ENCODE data around the gene USP10.
A peak's percentile ranks its signal among the peaks of the same experiment; 100 is the strongest.

Gene USP10

DNA sequence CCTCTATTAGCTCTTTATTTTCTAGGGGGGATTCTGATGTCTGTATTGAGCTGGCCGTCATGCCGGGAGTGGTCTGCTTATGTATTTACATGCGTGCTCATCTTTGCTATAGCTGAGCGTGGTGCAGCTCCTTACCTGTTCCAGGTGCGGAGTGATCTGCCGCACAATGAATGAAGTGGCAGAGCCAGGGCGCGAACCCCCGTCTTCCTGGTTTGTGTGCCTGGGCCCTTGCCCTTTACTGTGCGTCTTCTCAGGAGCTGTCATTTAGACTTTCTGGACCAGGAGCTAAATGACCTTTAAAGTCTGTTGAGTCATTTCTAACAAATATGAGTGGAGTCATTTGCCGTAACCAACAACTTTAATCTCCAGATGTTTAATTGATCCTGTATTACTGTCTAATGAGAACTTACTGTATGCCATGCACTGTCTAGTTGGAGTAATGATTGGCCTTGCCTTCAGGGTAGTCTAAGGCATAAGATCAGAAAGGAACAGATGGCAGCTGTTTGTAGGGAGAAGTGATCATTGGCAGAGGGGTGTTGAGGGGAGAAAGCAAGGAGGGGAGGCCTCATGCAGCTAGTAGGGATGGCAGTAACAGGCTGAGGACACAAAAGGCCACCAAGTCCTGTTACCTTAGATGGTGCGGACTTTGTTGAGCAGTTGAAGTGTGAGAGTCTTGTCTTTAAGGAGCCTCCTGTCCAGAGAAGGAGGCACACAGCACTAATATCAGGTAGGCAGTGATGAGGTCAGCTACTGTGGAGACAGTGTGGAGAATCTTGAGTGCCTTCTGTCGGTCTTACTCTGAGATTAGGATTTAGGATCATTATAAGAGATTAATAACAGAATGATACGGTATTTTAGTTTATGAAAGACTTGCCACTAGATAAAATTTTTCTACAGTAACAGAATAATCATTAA, 53.9 kb downstream of the USP10 start:
- no peak for DNase-seq

DNA sequence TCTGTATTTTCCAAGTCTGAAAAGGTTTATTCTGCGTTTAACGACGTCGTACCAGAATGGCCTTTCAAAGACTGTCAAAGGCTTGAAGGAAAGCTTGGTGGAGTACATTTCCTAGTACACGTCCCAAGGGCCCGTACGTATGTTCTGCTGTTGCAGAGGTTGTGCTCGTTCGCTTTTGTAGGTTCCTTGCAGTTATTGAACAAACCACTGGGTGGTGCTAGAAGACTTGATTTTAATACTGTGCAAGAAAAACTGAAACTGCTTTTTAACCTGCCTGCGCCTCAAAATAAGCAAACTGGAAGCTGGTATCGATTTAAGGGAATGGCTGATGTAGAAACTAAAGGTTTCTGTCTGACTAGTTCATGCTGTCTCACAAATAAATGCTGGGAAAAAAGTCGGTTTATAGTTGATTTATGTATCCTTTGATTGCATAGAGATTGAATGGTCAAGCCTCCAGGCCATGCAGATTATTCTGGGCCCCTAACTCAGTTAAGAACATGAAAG, 54.6 kb downstream of the USP10 start:
- peak; percentile 88 for DNase-seq

DNA sequence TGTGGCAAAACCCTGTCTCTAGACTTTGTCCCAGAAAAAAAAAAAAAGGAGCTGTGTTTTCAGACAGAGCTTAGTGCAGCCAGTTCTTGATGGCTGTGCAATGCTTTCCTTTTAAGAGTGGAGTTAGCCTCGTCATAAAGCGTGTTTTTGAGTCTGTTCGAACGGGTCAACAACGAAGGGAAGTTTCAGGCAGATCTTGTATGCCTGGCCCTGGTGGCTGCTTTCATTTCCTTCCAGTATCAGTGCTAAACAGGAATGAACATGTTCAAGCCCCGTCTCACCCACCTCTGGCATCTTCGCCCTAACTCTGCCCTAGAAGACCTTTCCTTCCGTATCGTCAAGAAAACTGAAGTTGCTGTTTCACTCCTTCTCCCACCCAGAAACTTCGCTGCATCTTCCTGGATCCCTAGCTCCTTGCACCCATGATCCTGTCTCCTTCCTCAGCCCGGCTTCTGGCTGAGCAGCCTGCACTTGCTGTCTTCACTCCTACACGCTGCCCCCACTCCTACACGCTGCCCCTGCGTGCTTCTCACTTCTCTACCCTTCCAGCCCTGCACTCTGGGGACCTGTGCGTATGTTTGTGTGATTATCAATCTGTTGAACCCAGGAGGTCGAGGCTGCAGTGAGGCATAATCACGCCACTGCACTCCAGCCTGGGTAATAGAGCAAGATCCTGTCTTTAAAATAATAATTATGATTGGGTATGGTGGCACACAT, 55.3 kb downstream of the USP10 start:
- DNase-seq: no peak

GRCh38 chr16:84756830-84757229, 57.0 kb downstream of the USP10 start:
- DNase-seq: no peak

GRCh38 chr16:84758627-84759026, 58.8 kb downstream of the USP10 start:
- DNase-seq: no peak

DNA sequence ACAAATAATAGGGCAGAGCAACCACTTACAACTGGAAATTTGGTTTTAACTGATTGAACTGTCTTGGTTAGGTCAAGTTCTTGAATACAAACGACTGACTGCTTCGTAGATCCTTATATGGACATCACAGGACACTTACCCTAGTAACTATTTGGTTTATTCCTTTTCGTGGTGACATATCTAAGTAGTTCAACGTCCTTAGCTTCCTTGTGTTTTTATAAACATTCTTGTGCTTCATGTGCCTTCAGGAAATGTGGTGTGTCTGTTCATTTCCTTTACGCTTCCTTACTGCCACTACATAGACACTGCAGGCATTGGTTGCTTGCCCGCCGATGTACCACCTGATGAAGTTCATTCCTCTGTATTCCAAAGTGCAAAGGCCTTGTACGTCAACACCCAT, 59.3 kb downstream of the USP10 start:
- no peak for DNase-seq

GRCh38 chr16:84759906-84760305, 60.1 kb downstream of the USP10 start:
- DNase-seq: no peak

DNA sequence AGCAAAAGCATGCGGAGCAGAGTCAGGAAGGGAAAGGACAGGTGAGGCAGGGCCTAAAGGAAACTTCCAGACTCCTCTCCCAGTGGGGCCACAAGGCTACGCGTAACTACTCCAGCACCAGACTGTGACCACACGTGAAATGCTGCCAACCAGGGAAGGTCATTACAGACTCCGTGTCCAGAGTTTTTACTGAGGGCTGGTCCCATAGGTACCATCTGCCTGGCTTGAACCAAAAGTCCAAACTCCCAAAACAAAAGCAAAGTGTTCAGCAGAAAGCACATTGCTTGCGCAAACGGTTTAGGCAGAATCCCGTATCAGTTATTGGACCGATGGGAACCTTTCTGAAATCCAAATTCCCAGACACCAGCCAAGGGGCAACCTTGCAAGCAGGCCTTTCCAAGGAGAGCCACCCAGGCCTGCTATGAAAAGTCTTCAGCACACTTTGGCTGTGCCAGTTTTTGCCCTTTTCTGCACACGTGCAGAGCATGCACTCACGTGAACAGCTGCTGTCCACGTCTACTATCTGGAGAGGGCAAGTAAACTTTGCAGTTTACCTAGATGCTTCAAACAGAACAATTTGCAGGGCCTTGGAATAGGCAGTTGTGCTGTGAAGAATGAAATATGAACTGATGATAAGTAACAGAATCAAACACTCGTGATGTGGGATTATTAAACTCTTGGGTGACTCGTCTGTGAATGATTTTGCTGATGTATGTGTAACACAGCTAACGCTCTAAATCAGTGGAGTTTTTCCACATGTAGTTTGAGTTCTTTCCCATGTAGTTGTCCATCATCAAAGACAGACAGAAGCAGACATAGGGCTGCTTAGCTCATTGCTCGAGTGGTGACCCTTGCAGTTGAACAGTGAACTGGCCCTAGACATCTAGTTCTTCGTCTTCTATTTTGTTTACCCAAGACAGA, 61.9 kb downstream of the USP10 start:
- no peak for DNase-seq

GRCh38 chr16:84763164-84763563, 63.4 kb downstream of the USP10 start:
- no peak for DNase-seq

DNA sequence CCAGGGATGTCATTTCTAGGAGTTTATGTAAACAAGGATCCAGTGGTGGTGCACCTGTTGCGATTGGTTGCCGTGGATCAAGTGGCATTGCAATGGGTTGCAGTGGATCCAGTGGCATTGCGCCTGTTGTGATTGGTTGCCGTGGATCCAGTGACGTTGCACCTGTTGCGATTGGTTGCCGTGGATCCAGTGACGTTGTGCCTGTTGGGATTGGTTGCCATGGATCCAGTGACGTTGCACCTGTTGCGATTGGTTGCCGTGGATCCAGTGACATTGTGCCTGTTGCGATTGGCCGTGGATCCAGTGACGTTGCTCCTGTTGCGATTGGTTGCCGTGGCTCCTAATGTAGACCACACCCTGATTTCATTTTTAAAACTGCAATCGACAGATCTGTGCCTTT, 63.8 kb downstream of the USP10 start:
- DNase-seq: no peak

DNA sequence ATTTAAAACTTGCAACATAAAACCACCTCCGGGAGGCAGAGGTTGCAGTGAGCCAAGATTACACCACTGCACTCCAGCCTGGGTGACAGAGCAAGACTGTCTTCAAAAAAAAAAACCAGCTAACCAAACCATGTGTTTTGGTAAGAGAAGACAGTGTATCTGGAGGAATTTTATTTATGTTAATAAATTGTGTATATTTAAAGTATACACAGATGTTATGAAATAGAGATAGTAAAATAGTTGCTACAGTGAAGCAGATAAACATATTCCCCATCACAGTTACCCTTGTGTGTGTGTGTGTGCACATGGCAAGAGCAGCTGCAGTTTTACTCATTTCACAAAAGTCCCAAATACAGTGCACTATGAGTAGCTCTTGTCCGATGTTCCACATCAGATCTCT, 65.2 kb downstream of the USP10 start:
- no peak for DNase-seq

- no peak for DNase-seq
These were observed 66.1 kb downstream of the USP10 start for GRCh38 chr16:84765616-84766580.

GRCh38 chr16:84766978-84767773, 67.4 kb downstream of the USP10 start:
- no peak for DNase-seq

- no peak for DNase-seq
These were observed 68.4 kb downstream of the USP10 start for GRCh38 chr16:84768061-84768807.

DNA sequence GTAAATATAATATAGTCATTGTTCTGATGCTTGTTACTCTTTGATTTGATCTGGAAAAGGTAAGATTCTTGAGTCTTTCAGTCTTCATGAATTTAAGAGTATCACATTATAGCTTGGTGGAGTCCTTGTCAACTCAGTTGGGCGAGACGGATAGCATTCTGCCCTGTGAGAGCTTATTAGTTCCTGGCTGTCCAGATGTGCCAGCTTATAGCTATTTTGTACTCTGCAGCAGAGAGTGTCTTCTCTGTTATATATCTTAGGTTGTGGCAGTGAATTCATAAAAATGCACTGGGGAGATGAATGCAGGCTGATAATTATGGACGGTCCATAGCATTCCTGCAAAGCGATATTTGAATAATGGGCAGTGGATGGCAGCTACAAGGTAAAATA, 69.0 kb downstream of the USP10 start:
- no peak for DNase-seq

DNA sequence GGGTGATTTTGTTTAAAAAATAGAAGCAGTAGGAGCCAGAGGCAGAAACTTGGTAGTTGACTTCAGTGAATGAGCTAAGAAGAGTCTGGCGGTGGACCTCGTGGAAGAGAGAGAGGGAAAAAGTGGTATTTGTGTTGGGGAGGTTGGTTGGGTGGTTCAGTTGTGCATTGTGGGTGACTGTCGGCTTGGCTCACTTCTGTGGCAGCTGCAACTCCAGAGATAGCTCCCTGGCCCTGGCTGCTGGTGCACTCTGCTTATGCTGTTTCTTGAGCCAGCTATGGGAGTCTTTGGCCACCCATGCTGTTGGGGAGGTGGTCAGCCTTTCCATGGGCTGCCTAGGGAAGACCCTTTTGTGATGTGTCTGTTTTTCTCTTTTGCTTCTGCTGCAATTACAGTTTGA, 69.6 kb downstream of the USP10 start:
- no peak for DNase-seq

DNA sequence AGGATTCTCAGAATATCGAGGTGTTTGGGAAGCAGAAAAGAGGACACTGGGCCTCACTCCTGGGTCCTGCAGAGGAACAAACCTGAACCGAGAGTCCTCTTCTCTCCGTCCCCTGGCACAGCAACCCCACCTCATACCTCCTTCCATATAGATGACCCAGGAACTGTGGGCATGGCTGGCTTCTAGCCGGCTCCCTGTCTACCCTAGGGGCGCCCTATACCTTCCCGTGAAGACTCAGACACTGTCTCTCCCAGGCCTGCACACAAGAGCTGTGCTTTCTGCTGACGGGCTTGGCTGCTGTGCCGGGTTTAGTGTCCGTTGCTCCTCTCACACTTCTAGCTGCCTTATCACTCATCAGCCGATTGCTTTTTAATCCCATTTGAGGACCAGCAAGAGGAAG, 73.5 kb downstream of the USP10 start:
- DNase-seq: no peak

DNA sequence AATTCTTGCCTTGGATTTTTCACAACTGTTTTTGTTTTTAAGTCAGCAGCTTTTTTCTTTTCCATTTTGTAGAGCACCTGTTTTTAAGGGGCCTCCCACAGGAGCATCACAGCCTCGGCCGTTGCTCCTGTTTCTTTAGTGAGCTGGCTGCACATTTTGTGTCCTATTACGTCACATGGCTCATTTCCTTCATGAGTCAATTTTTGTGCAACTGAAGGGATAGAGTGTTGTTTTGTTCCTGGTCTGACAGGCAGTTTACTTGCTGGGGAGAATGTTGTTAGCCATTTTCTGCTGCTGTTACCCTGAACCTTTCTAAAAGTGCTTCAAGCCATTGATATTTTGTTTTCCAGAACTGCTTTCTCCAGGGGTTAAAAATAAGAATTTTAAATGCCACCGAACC, 75.0 kb downstream of the USP10 start:
- no peak for DNase-seq

- no peak for DNase-seq
These were observed 75.5 kb downstream of the USP10 start for GRCh38 chr16:84775262-84775810.

DNA sequence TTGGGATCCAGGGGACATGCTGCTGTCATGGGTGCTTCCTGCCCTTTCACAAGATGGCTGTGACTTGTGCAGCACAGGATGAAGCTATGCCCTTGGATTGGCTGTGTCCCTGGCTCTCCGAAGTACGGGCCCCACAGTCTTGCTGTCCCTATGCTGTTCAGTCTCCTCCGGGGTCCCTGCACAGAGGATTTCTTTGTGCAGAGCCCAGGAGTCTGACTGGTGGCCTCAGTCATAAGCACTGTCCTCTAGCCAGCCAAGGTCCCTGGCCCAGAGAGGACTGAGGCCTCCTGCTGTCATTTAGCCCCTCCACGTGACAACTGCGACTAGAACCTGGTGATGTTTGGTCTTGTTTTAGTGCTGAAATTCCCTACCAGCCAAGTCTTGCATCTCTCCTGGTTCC, 77.6 kb downstream of the USP10 start:
- no peak for DNase-seq

Measured in retina (tissue), 1 donor.